Fibroblast of skin of left quadriceps (primary cell): ENCODE measurements around the gene SLC9A1.

Source experiments
- DNase-seq, 2 experiments: peaks; one replicate each; pipeline ENCODE4 v3.0.0-alpha.2; 2013; ENCODE audit warnings: low read depth in 2 of 2

SLC9A1 gene

DNA sequence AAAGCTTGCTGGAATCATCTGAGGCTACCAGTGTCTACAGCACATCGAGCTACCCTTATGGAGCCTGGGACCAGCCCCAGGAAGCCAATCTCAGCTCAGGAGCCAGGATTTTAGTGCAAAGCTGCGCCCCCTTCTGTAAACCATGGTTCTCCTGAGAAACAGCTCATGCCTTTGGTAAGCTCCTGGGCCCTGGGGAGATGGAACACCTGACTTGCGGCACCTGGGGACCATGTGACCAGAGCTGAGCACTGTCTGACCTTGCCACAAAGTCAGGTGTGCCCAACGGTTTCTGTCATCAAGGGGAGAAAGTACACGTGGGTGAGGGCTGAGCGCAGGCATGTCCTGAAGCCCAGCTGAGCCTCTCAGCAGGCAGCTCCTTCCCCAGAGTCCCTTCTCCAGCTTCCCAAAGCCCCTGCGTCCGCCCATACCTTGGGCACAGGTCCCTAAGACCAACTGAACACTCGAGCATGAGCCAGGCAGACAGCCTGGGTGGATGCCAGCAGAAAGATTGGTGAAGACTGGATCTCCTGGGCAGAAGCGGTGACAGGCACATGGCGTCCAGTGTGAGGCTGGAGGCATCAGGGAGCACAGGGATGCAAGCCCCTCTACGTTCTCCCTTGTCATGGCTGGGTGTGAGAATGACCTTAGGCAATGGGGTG is 84.4 kb downstream of the SLC9A1 start:
- DNase-seq: no peak

DNA sequence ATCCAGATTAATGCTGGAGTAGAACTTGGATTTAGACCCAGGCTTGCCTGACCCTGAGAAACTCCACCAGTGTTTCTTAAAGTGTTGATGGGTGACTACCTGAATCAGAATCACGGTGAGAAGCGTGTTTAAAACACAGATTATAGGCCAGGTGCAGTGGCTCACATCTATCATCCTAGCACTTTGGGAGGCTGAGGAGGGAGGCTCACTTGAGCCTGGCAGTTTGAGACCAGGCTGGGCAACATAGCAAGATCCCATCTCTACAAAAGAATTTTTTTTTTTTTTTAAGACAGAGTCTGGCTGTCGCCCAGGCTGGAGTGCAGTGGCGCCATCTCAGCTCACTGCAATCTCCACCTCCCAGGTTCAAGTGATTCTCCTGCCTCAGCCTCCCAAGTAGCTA is 86.0 kb downstream of the SLC9A1 start:
- no peak for DNase-seq

DNA sequence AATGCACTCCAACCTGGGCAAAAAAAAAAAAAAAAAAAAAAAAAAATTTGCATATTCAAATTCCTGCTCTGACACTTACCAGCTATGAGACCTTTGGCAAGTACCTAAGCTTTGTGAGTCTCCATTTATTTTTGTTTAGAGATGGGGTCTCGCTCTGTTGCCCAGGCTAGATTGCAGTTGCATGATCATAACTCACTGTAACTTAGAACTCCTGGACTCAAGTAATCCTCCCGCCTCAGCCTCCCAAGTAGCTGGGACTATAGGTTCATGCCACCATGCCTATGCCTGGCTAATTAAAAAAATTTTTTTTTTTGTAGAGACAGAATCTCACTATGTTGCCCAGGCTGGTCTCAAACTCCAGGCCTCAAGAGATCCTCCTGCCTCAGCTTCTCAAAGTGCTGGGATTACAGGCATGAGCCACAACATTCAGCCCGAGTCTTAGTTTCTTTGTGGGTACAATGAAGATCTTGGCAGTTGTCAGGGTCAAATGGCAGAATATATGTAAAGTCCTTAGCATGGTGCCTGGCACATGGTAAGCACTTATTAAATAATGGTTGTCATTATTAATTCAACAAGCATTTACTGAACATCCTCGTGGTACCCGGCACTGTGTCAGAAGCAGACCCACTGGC is 88.8 kb downstream of the SLC9A1 start:
- DNase-seq: no peak

DNA sequence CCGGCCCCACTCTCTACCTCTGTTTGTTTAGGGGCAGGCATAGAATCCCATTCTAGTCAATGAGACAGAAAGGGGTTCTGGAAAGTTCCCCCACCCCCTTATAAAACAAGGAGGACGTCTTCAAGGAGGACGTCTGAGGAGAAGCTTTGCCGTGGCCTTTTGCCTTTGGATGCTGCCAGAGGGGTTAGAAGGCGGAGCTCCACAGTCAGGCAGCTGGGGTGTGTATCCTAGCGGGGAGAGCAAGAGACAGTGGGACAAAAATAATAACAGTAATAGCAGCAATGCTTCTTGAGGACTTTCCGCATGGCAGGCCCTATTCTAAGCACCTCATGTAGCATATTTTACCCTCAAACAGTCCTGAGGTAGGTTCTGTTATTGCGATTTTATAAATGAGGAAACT is 94.0 kb downstream of the SLC9A1 start:
- DNase-seq: no peak

DNA sequence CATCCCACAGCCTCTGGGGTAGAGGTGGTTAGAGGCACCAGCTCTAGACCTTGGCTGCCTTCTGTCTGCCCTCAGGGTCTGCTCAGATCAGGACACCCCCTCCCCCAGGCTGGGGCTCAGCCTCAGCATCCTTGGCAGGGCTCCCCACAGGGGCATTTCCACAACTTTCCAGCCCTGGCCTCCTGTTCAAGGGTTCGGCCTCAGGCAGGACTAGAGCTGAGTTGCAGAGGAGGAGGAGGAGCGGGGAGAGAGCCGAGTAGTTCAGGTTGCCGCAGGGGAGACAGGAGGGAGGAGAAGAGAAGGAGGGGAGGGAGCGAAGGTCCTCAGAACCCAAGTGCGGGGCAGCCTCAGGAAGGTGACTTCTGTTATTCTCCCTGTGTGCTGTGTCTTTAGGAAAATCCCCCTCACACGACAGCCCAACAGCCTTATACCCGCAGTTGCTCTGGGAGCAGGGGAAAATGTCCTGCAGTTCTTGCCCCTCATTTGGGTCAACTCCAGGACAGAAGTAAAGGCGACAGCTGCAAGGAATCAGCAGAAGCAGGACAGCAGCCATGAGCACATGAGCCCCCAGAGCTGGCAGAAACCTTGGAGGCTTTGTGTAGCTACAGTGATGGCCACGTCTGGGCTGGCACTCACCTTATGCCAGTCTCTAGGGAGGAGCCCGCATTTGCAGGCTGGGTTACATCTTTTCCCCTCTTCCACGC is 95.8 kb downstream of the SLC9A1 start:
- no peak for DNase-seq

DNA sequence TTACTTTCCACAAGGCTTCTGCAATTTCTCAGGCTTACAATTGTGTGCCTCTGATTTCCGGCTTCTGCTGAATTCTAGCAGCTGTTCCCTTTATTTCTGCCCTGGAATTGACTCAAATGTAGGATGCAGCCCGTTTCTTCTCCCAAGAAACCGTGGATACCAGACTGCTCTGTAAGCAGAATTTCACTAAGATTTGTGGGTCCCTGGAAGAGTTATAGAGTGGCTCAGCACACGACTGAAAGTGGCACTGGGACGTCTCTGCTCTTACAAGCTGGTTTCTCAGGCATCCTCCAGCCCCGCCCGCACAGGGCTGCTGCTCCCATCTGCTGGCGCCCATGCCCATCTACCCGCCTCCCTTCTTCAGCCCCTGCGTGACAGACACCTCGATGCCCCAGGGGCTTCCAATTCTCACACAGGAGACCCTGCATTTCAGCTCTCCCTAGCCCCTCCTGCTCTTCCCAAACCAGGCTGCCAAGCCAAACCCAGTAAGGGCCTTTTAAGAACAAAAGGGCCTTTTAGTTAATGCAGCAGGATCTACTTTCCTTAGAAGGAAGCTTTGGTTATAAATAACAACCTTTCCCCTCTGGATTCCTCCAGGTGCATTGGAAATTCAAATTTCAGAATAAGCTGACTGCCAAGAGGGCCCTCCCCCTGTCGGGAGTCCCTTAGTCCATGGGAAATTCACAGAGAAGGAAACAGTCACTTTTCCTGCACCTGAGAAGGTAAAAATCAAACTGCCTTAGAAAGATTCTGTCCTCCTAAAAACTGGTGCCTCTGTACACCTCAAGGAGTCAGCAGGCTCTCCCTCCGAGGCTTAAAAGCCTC is 96.9 kb downstream of the SLC9A1 start:
- no peak for DNase-seq

DNA sequence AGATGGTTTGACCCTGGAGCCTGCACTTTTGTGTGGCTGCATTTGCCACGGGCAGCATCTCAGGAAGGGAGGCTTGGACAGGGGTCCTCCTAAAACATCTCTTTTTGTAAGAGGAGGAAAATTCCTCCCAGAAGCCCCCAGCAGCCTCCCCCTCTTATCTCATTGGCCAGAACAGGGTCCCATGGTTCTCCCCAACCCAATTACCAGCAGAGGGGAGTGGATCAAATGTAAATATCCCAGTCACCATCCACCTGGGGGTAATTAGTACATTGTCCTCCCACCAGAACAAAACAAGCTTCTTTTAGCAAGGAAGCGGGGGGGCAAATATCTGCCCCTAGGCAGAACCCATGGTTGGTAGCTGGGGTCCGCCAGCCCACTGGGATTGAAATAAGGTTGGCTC is 97.5 kb downstream of the SLC9A1 start:
- DNase-seq: no peak

DNA sequence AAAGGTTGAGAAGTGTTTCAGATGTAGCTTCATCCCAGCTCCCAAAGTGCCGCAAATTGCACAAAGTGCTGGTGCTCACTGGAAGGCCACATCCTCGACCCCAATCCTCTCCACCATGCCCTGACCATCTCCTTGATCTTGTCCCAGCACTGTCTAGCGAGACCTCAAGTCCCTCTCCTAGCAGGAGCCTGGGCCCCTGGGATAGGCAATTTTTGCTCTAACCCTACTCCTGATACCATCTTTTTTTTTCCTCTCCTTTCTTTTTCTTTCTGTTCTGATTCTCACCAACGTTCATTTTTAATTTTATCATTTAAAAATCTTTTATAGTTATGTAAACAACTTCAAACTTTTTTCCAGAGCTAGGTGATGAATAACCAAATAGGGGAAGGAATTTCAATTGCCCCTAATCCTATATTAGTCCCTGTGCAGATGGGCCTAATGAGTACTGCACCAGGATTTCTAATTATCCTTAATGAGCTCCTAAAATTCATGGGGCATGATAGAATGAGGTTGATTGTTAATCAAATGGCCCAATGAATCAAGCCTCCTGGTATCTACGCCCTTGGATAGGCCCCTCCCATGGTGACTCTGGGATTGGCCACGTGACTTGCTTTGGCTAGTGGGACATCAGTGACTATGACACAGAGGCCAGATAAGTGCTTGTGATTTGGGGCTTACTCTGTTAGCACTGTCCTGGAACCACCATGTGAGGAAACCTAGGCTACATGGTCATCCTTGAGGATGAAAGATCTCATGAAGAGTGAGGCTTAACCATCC is 100.8 kb downstream of the SLC9A1 start:
- no peak for DNase-seq

DNA sequence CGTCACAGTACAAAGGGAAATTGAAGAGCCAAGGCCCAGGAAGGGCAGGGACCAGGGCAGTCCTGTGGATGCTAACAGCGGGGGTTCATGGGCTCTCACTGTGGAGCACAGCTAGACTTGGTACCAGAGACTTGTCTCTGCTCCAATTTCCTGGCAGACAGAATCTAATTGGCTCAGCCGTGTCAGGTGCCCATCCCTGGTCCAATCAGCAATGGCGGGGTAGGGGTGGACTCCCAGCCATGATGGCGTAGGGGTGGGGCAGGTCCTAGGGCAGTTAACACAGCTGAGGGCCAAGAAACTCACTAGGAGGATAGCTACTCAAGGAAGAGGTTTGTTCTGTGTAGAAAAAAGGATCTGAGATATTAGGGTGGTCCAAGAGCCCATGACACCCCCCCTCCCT is 102.4 kb downstream of the SLC9A1 start:
- DNase-seq: no peak

DNA sequence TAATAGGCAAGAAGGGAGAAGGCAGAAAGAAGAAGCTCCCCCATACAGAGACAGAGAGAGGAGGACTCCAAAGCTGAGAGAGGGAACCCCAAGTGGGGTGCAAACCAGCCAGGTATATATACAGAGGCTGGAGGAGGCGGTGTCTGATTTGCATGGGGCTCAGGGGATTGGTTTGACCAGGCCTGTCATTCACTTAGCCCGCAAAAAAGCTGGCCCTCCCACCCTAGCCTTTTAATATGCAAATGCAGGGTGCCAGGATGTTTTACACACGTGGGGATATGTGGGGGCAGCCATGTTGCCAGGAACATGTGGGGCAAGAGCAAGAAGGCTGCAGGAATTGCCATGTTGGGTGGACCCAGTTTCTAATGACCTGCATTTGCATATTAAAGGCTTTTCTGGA is 105.3 kb downstream of the SLC9A1 start:
- DNase-seq: no peak

DNA sequence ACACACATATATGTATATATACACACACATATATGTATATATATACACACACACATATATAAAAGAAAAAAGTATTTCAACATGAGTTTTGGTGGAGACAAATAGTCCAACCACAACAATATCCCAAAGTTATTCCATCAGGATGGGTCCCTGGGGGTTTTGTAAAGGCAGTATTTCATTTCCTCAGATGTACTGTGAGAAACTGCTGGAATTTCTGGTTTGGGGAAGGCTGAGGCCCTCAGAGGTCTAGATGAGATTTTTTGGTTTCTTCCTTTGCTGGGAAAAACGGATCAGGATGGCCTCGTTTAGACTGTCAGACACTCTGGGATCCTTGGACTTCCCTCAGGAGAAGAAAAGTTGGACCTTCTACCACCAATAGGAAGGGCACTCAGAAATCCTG is 105.8 kb downstream of the SLC9A1 start:
- DNase-seq: no peak
